CD8-positive, alpha-beta memory T cell (primary cell): ENCODE results near the gene RFNG. TPM values are rescaled to one million over a fixed set of nuclear protein-coding genes. Genes with fewer than 3 reads are reported as not detected.
A peak's percentile ranks its signal among the peaks of the same experiment; 100 is the strongest.

Source experiments
- CTCF ChIA-PET: fragments of 350-600 bp; sonication (Branson Sonifier 250); formaldehyde crosslinking; loops from one replicate; lab custom pipeline; 2021; ENCODE audit warnings: antibody characterized with exemption; lab: Charles Lee
- POLR2A ChIA-PET: fragments of 350-600 bp; sonication (Branson Sonifier 250); formaldehyde crosslinking; loops from one replicate; lab custom pipeline; 2021; ENCODE audit warnings: antibody characterized with exemption; lab: Charles Lee
- DNase-seq, 5 donors: peaks; one replicate each; pipeline versions ENCODE4 v3.0.0 to v3.0.0-alpha.2; 2020 to 2022; ENCODE audit warnings: mixed read lengths in 1 of 5
- H3K27ac ChIP-seq: one replicate; pipeline ENCODE4 v1.7.0; 2013; ENCODE audit warnings: low read depth, mild to moderate bottlenecking, low read length, moderate library complexity
- H3K27me3 ChIP-seq: 2 replicates; pipeline ENCODE4 v1.7.0; 2013; ENCODE audit warnings: low read length, mild to moderate bottlenecking; ENCODE audit not compliant: insufficient read depth, poor library complexity, severe bottlenecking
- H3K36me3 ChIP-seq: 2 replicates; pipeline ENCODE4 v1.7.0; 2013; ENCODE audit warnings: mild to moderate bottlenecking, low read length, moderate library complexity; ENCODE audit not compliant: insufficient read depth
- H3K4me1 ChIP-seq: 2 replicates; pipeline ENCODE4 v1.7.0; 2013; ENCODE audit warnings: mild to moderate bottlenecking, low read length, moderate library complexity; ENCODE audit not compliant: insufficient read depth
- H3K4me3 ChIP-seq: 2 replicates; pipeline ENCODE4 v1.7.0; 2013; ENCODE audit warnings: mild to moderate bottlenecking, low read length
- H3K9me3 ChIP-seq: 2 replicates; pipeline ENCODE4 v1.7.0; 2013; ENCODE audit warnings: mild to moderate bottlenecking, low read length
- H3K27ac Mint-ChIP-seq, 8 donors: one replicate each; pipeline ENCODE4 v1.8.0; 2020 to 2021; ENCODE audit warnings: mixed read lengths in 8 of 8, mild to moderate bottlenecking in 6 of 8, inconsistent platforms in 3 of 8, moderate library complexity in 3 of 8
- H3K27me3 Mint-ChIP-seq, 2 donors: one replicate each; pipeline ENCODE4 v1.8.0; 2020 to 2021; ENCODE audit warnings: mixed read lengths in 2 of 2, mild to moderate bottlenecking in 1 of 2, moderate library complexity in 1 of 2
- H3K36me3 Mint-ChIP-seq, 3 donors: one replicate each; pipeline ENCODE4 v1.8.0; 2020 to 2021; ENCODE audit warnings: mixed read lengths in 3 of 3, inconsistent platforms in 1 of 3, mild to moderate bottlenecking in 1 of 3
- H3K4me1 Mint-ChIP-seq, 3 donors: one replicate each; pipeline ENCODE4 v1.8.0; 2020 to 2021; ENCODE audit warnings: mixed read lengths in 3 of 3, inconsistent platforms in 1 of 3, mild to moderate bottlenecking in 1 of 3
- H3K4me3 Mint-ChIP-seq, 7 donors: one replicate each; pipeline ENCODE4 v1.8.0; 2020 to 2021; ENCODE audit warnings: mixed read lengths in 7 of 7, mild to moderate bottlenecking in 6 of 7, moderate library complexity in 4 of 7, inconsistent platforms in 2 of 7
- H3K9me3 Mint-ChIP-seq, 5 donors: one replicate each; pipeline ENCODE4 v1.8.0; 2020 to 2022; ENCODE audit warnings: mixed read lengths in 5 of 5, mild to moderate bottlenecking in 3 of 5, moderate library complexity in 2 of 5, inconsistent platforms in 1 of 5
- polyA plus RNA-seq: library from polyadenylated mRNA; unstranded; fragments of 300-500 nt; fragmentation: Illumina TruSeq; gene quantifications from one replicate; pipeline ENCODE4 v1.2.3, GENCODE V29; 2021
- total RNA-seq, 2 experiments: library from RNA; stranded (reverse); gene quantifications; one replicate each; pipeline ENCODE4 v1.2.3, GENCODE V29; 2021

The RFNG gene
- total and polyA plus RNA-seq, 3 experiments from 2014 or later = 7.3 to 19.4 (median 18.1) TPM

GRCh38 chr17:82050152-82050760 is 1.4 kb downstream of the RFNG start:
- Histone ChIP-seq H3K27me3 (no peaks in the 10 kb centered on the region), H3K4me1 (peaks cover 25% of the 10 kb centered on the region), H3K27ac (no peak overlapping the region), H3K36me3 (no peaks in the 10 kb centered on the region), H3K9me3 (no peaks in the 10 kb centered on the region), H3K4me3 (peak overlapping the region; percentile 26)
- Mint-ChIP-seq H3K4me1 (peaks cover 0 to 26% (median 17%) of the 10 kb centered on the region in 3 donors), H3K27ac (peak overlapping the region in 3 of 8 donors; percentile 21 to 87 (median 85)), H3K4me3 (peak overlapping the region in 6 of 7 donors; percentile 76 to 90 (median 82)), H3K27me3 (no peaks in the 10 kb centered on the region), H3K9me3 (no peaks in the 10 kb centered on the region), H3K36me3 (peaks cover 0 to 30% (median 2%) of the 10 kb centered on the region in 3 donors)
- POLR2A ChIA-PET = interaction anchor here (2.2 kb wide), 1 partner anchor 13 kb away, joined by 7 read pairs; the partner anchor contains the start of gene DCXR
- DNase-seq = no peak
- CTCF ChIA-PET = interaction anchor here (0.8 to 3.6 kb wide), 3 partner anchors 12 to 156 kb away, joined by 3 to 23 read pairs (median 3); partner anchors contain the start of gene DCXR

- ChIA-PET POLR2A (no interaction called here), CTCF (interaction anchor here (0.8 to 3.6 kb wide), 2 partner anchors 11 to 105 kb away, joined by 3 to 23 read pairs; partner anchors contain the start of gene DCXR)
- Histone ChIP-seq H3K27me3 (no peaks in the 10 kb centered on the region), H3K4me1 (peaks cover 25% of the 10 kb centered on the region), H3K4me3 (no peak overlapping the region), H3K27ac (no peak overlapping the region), H3K36me3 (no peaks in the 10 kb centered on the region), H3K9me3 (no peaks in the 10 kb centered on the region)
- no peak for DNase-seq
- H3K4me1 Mint-ChIP-seq = peaks cover 0 to 26% (median 17%) of the 10 kb centered on the region in 3 donors
- H3K4me3 Mint-ChIP-seq = peak overlapping the region in 2 of 7 donors; percentile 23 to 34
- no peaks in the 10 kb centered on the region for H3K27me3 Mint-ChIP-seq
- peaks cover 0 to 23% (median 2%) of the 10 kb centered on the region in 3 donors for H3K36me3 Mint-ChIP-seq
- H3K27ac Mint-ChIP-seq = no peak overlapping the region
- H3K9me3 Mint-ChIP-seq = no peaks in the 10 kb centered on the region
Observed at GRCh38 chr17:82049521-82049971, 2.1 kb downstream of the RFNG start.

DNA sequence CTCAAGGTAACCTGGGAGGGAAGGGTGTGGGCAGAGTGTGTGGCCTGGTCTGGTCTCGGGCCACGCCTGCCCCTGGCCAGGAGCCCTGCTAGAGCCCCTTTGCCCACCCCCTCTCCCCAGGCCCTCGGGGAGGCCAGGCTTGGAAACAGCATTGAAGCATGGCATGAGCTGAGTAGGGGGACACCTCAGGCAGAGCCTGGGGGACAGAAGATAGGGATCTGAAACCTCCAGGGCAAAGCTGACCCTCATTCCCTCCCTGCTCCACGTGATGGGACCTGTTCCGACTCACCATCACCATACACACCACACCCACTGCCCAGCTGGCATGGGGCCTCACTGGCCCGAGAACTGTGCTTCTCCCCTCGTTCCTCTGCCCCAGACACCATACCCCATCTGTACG is 2.5 kb downstream of the RFNG start:
- Mint-ChIP-seq H3K4me1 (peaks cover 0 to 26% (median 17%) of the 10 kb centered on the region in 3 donors), H3K9me3 (no peaks in the 10 kb centered on the region), H3K36me3 (peaks cover 0 to 20% (median 2%) of the 10 kb centered on the region in 3 donors), H3K4me3 (peak overlapping the region in 4 of 7 donors; percentile 23 to 44 (median 33)), H3K27ac (no peak overlapping the region), H3K27me3 (no peaks in the 10 kb centered on the region)
- Histone ChIP-seq H3K27ac (no peak overlapping the region), H3K4me3 (no peak overlapping the region), H3K4me1 (peaks cover 25% of the 10 kb centered on the region), H3K27me3 (no peaks in the 10 kb centered on the region), H3K9me3 (no peaks in the 10 kb centered on the region), H3K36me3 (no peaks in the 10 kb centered on the region)
- ChIA-PET POLR2A (no interaction called here), CTCF (interaction anchor here (3.6 kb wide), 1 partner anchor 11 kb away, joined by 23 read pairs; the partner anchor contains the start of gene DCXR)
- DNase-seq = no peak

- ChIA-PET CTCF (interaction anchor here (3.6 kb wide), 1 partner anchor 10 kb away, joined by 23 read pairs; the partner anchor contains the start of gene DCXR), POLR2A (no interaction called here)
- peaks cover 0 to 18% (median 2%) of the 10 kb centered on the region in 3 donors for H3K36me3 Mint-ChIP-seq
- DNase-seq = no peak
- no peaks in the 10 kb centered on the region for H3K9me3 Mint-ChIP-seq
- Histone ChIP-seq H3K9me3 (no peaks in the 10 kb centered on the region), H3K27ac (no peak overlapping the region), H3K4me1 (peaks cover 25% of the 10 kb centered on the region), H3K36me3 (no peaks in the 10 kb centered on the region), H3K4me3 (no peak overlapping the region), H3K27me3 (no peaks in the 10 kb centered on the region)
- H3K27ac Mint-ChIP-seq = peak overlapping the region in 1 of 8 donors; percentile 47
- H3K4me3 Mint-ChIP-seq = no peak overlapping the region
- peaks cover 0 to 24% (median 17%) of the 10 kb centered on the region in 3 donors for H3K4me1 Mint-ChIP-seq
- no peaks in the 10 kb centered on the region for H3K27me3 Mint-ChIP-seq
Observed at GRCh38 chr17:82048571-82048971, 3.0 kb downstream of the RFNG start.

GRCh38 chr17:82047914-82048570 is 3.6 kb downstream of the RFNG start:
- no peak overlapping the region for H3K27ac Mint-ChIP-seq
- no peaks in the 10 kb centered on the region for H3K36me3 ChIP-seq
- no peaks in the 10 kb centered on the region for H3K27me3 ChIP-seq
- peak overlapping the region in 3 of 7 donors; percentile 25 to 74 (median 45) for H3K4me3 Mint-ChIP-seq
- CTCF ChIA-PET = interaction anchor here (1.4 kb wide), 1 partner anchor 10 kb away, joined by 3 read pairs; the partner anchor contains the start of gene DCXR
- no peak for DNase-seq
- no peak overlapping the region for H3K4me3 ChIP-seq
- H3K4me1 Mint-ChIP-seq = peaks cover 0 to 19% (median 13%) of the 10 kb centered on the region in 3 donors
- peaks cover 0 to 18% (median 2%) of the 10 kb centered on the region in 3 donors for H3K36me3 Mint-ChIP-seq
- peaks cover 19% of the 10 kb centered on the region for H3K4me1 ChIP-seq
- H3K27me3 Mint-ChIP-seq = no peaks in the 10 kb centered on the region
- no peak overlapping the region for H3K27ac ChIP-seq
- POLR2A ChIA-PET = no interaction called here
- H3K9me3 Mint-ChIP-seq = no peaks in the 10 kb centered on the region
- no peaks in the 10 kb centered on the region for H3K9me3 ChIP-seq

- no peak overlapping the region for H3K4me3 ChIP-seq
- Mint-ChIP-seq H3K27me3 (no peaks in the 10 kb centered on the region), H3K36me3 (peaks cover 0 to 17% (median 2%) of the 10 kb centered on the region in 3 donors), H3K9me3 (no peaks in the 10 kb centered on the region), H3K4me1 (peaks cover 0 to 13% (median 10%) of the 10 kb centered on the region in 3 donors), H3K4me3 (peak overlapping the region in 3 of 7 donors; percentile 45 to 74 (median 73)), H3K27ac (peak overlapping the region in 1 of 8 donors; percentile 43)
- no peak overlapping the region for H3K27ac ChIP-seq
- H3K36me3 ChIP-seq = no peaks in the 10 kb centered on the region
- no peak for DNase-seq
- ChIA-PET CTCF (interaction anchor here (1.4 kb wide), 1 partner anchor 10 kb away, joined by 3 read pairs; the partner anchor contains the start of gene DCXR), POLR2A (no interaction called here)
- H3K9me3 ChIP-seq = no peaks in the 10 kb centered on the region
- no peaks in the 10 kb centered on the region for H3K27me3 ChIP-seq
- H3K4me1 ChIP-seq = peaks cover 13% of the 10 kb centered on the region
Observed at GRCh38 chr17:82047379-82047778, 4.2 kb downstream of the RFNG start.

GRCh38 chr17:82046903-82047302 is 4.7 kb downstream of the RFNG start:
- CTCF ChIA-PET = interaction anchor here (1.4 kb wide), 1 partner anchor 9 kb away, joined by 3 read pairs; the partner anchor contains the start of gene DCXR

More at GRCh38 chr17:82046903-82047302, 4.7 kb downstream of the RFNG start:
- Histone ChIP-seq H3K4me3 (no peak overlapping the region), H3K36me3 (no peaks in the 10 kb centered on the region), H3K27me3 (no peaks in the 10 kb centered on the region), H3K27ac (no peak overlapping the region), H3K4me1 (peaks cover 11% of the 10 kb centered on the region), H3K9me3 (no peaks in the 10 kb centered on the region)
- Mint-ChIP-seq H3K9me3 (no peaks in the 10 kb centered on the region), H3K4me3 (peak overlapping the region in 1 of 7 donors; percentile 74), H3K27me3 (no peaks in the 10 kb centered on the region), H3K27ac (peak overlapping the region in 1 of 8 donors; percentile 39), H3K4me1 (peaks cover 0 to 13% (median 10%) of the 10 kb centered on the region in 3 donors), H3K36me3 (peaks cover 0 to 17% (median 2%) of the 10 kb centered on the region in 3 donors)
- POLR2A ChIA-PET = no interaction called here
- no peak for DNase-seq
